ENCODE results near the gene PPP2R3B.

- TF ChIP-seq POLR2A (IDR thresholded peaks at IDR 0.05) (no peak), CTCF (IDR thresholded peaks at IDR 0.05) (no peak)
These were observed 14.8 kb downstream of the PPP2R3B start for GRCh38 chrX:371907-372306.

Measured in Peyer's patch (tissue), 4 donors.